DND-41 (cell line): ENCODE measurements around the gene ADNP.

Experiments
- ATAC-seq: fragments of 200-7000 bp; cut with Tn5 transposase; 3 replicates; pipeline ENCODE4 v1.9.1; 2021; ENCODE audit warnings: low read depth; ENCODE audit not compliant: insufficient read depth
- DNase-seq: peaks from one replicate; pipeline ENCODE4 v3.0.0-alpha.2; 2020
- H2AFZ ChIP-seq: 2 replicates; pipeline ENCODE4 v1.6.0; 2012; ENCODE audit warnings: low read depth, low read length
- H3K27ac ChIP-seq: 2 replicates; pipeline ENCODE4 v1.5.1; 2012; ENCODE audit warnings: low read length, inconsistent platforms
- H3K27me3 ChIP-seq: fragments of 200-600 bp; sonication (generic); 2 replicates; pipeline ENCODE4 v1.6.0; 2012; ENCODE audit warnings: low read length, mild to moderate bottlenecking, inconsistent platforms; ENCODE audit not compliant: insufficient read depth, poor library complexity
- H3K36me3 ChIP-seq: 2 replicates; pipeline ENCODE4 v1.5.1; 2012; ENCODE audit warnings: low read length, inconsistent platforms; ENCODE audit not compliant: insufficient read depth
- H3K4me1 ChIP-seq: 2 replicates; pipeline ENCODE4 v1.5.1; 2012; ENCODE audit warnings: mild to moderate bottlenecking, low read length; ENCODE audit not compliant: insufficient read depth
- H3K4me2 ChIP-seq: 2 replicates; pipeline ENCODE4 v1.6.0; 2012; ENCODE audit warnings: mild to moderate bottlenecking, moderate library complexity, low read length, inconsistent platforms; ENCODE audit not compliant: insufficient read depth
- H3K4me3 ChIP-seq, 2 experiments: fragments of 200-600 bp in 1 of 2; shearing (Covaris generic) in 1 of 2; 2 replicates each; pipeline ENCODE4 v1.5.1; 2012 to 2016; ENCODE audit warnings: inconsistent platforms in 2 of 2, low read length in 2 of 2, mild to moderate bottlenecking in 2 of 2, low read depth in 1 of 2, moderate library complexity in 1 of 2
- H3K79me2 ChIP-seq: 2 replicates; pipeline ENCODE4 v1.6.0; 2012; ENCODE audit warnings: low read length, inconsistent platforms; ENCODE audit not compliant: insufficient read depth
- H3K9ac ChIP-seq: 2 replicates; pipeline ENCODE4 v1.6.0; 2012; ENCODE audit warnings: low read depth, mild to moderate bottlenecking, inconsistent platforms, low read length, moderate library complexity
- H3K9me3 ChIP-seq: 2 replicates; pipeline ENCODE4 v1.5.1; 2012; ENCODE audit warnings: low read length, moderate library complexity, mild to moderate bottlenecking, inconsistent platforms; ENCODE audit not compliant: insufficient read depth, severe bottlenecking
- H4K20me1 ChIP-seq: 2 replicates; pipeline ENCODE4 v1.6.0; 2012; ENCODE audit warnings: low read length; ENCODE audit not compliant: insufficient read depth
- CTCF ChIP-seq: IDR thresholded peaks from 2 replicates; pipeline ENCODE4 v1.5.1; 2012; ENCODE audit warnings: borderline replicate concordance, low read length, moderate library complexity, mild to moderate bottlenecking; ENCODE audit not compliant: poor library complexity, severe bottlenecking; ENCODE audit errors: extremely low read depth
- EZH2 ChIP-seq: IDR thresholded peaks from 3 replicates; pipeline ENCODE4 v1.6.1; 2012; ENCODE audit warnings: borderline replicate concordance, low read depth, mild to moderate bottlenecking, moderate library complexity, low read length, inconsistent platforms; ENCODE audit not compliant: severe bottlenecking

Gene ADNP

GRCh38 chr20:50932691-50933280, 1.5 kb upstream of the ADNP start:
- no peaks in the 10 kb centered on the region for H3K9me3 ChIP-seq
- peak overlapping the region; percentile 89 for H3K9ac ChIP-seq
- peaks cover 74% of the 10 kb centered on the region for H3K36me3 ChIP-seq
- H3K4me2 ChIP-seq = peak overlapping the region; percentile 64; the same call in 1 of the 2 replicates
- TF ChIP-seq EZH2 (no peak), CTCF (no peak)
- peaks cover 23% of the 10 kb centered on the region for H4K20me1 ChIP-seq
- peak overlapping the region; percentile 99; the same call in 1 of the 2 replicates for H3K27ac ChIP-seq
- ATAC-seq (no peak), DNase-seq (no peak)
- peak overlapping the region; percentile 98; the same call in 1 of the 2 replicates for H2AFZ ChIP-seq
- no peaks in the 10 kb centered on the region for H3K27me3 ChIP-seq
- peaks cover 40% of the 10 kb centered on the region for H3K79me2 ChIP-seq
- peaks cover 36% of the 10 kb centered on the region for H3K4me1 ChIP-seq
- H3K4me3 ChIP-seq = 0 out of 4 replicates have a peak overlapping the region, but pooled peaks of 1 of the 2 experiments have one; percentile 72

GRCh38 chr20:50932016-50932485, 814 bp upstream of the ADNP start:
- peaks cover 30% of the 10 kb centered on the region for H4K20me1 ChIP-seq
- peaks cover 44% of the 10 kb centered on the region for H3K4me1 ChIP-seq
- H3K4me3 ChIP-seq = peak overlapping the region; percentile 48 to 72; a peak in 3 of 4 replicates
- no peaks in the 10 kb centered on the region for H3K9me3 ChIP-seq
- peak overlapping the region; percentile 89 for H3K9ac ChIP-seq
- no peak for TF ChIP-seq EZH2
- no peak for TF ChIP-seq CTCF
- no peak for ATAC-seq
- peak overlapping the region; percentile 64 for H3K4me2 ChIP-seq
- H3K27ac ChIP-seq = peak overlapping the region; percentile 99
- DNase-seq = no peak
- peaks cover 75% of the 10 kb centered on the region for H3K36me3 ChIP-seq
- H3K27me3 ChIP-seq = no peaks in the 10 kb centered on the region
- peaks cover 48% of the 10 kb centered on the region for H3K79me2 ChIP-seq
- H2AFZ ChIP-seq = peak overlapping the region; percentile 98

- Histone ChIP-seq H4K20me1 (peaks cover 39% of the 10 kb centered on the region), H3K27me3 (no peaks in the 10 kb centered on the region), H2AFZ (peak overlapping the region; percentile 98), H3K4me2 (0 out of 2 replicates have a peak overlapping the region, but pooled peaks have one; percentile 64), H3K9ac (peak overlapping the region; percentile 89), H3K27ac (peak overlapping the region; percentile 99), H3K79me2 (peaks cover 59% of the 10 kb centered on the region), H3K9me3 (no peaks in the 10 kb centered on the region), H3K4me1 (peaks cover 47% of the 10 kb centered on the region), H3K36me3 (peaks cover 74% of the 10 kb centered on the region), H3K4me3 (peak overlapping the region in 1 of 2 experiments; percentile 72; a peak in 3 of 4 replicates)
- TF ChIP-seq CTCF = no peak
- no peak for TF ChIP-seq EZH2
- DNase-seq = no peak
- ATAC-seq = no peak; the same call in 2 of the 3 replicates
Observed at GRCh38 chr20:50930976-50931305, 296 bp downstream of the ADNP start.
